Stimulated activated CD8-positive, alpha-beta memory T cell treated with anti-CD3 and anti-CD28 coated beads, Interleukin-4, amount 100 ng/mL, for 1 hour (primary cell): ENCODE results near the gene HEG1.
"Not testable (repeated sequence)": the region's sequence is repeated elsewhere in the genome, so short reads cannot be mapped to it uniquely, and the experiment has no call there.

Source experiments
- DNase-seq, 2 donors: peaks; one replicate each; pipeline ENCODE4 v3.0.0-alpha.2; 2020; ENCODE audit warnings: low read depth in 2 of 2, low spot score in 1 of 2

Gene HEG1

GRCh38 chr3:125055913-125056745, at the start of gene HEG1:
TSS of gene HEG1 (minus strand) at chr3:125055997. CDS start at chr3:125055890, 107 bp downstream.
- DNase-seq, result peak; percentile 55 to 56

- DNase-seq, result no peak
These were observed 49.3 kb upstream of the HEG1 start for GRCh38 chr3:125105116-125105515.

GRCh38 chr3:125104639-125105038, 48.8 kb upstream of the HEG1 start:
- no peak for DNase-seq

GRCh38 chr3:125103406-125103805, 47.6 kb upstream of the HEG1 start:
- no peak for DNase-seq

- DNase-seq, result no peak
These were observed 46.7 kb upstream of the HEG1 start for GRCh38 chr3:125102470-125102869.

- DNase-seq, result no peak
These were observed 43.0 kb upstream of the HEG1 start for GRCh38 chr3:125098611-125099291.

GRCh38 chr3:125090649-125091048, 34.9 kb upstream of the HEG1 start:
- no peak for DNase-seq

- no peak for DNase-seq
These were observed 32.1 kb upstream of the HEG1 start for GRCh38 chr3:125087768-125088391.

GRCh38 chr3:125085166-125085565, 29.4 kb upstream of the HEG1 start:
- DNase-seq, result no peak

GRCh38 chr3:125083776-125084175, 28.0 kb upstream of the HEG1 start:
- no peak for DNase-seq

- not testable (repeated sequence) for DNase-seq
These were observed 26.5 kb upstream of the HEG1 start for GRCh38 chr3:125082339-125082738.

- DNase-seq, result no peak
These were observed 24.3 kb upstream of the HEG1 start for GRCh38 chr3:125080077-125080476.

GRCh38 chr3:125079675-125080045, 23.9 kb upstream of the HEG1 start:
- DNase-seq, result no peak

- no peak for DNase-seq
These were observed 23.3 kb upstream of the HEG1 start for GRCh38 chr3:125078951-125079674.

- no peak for DNase-seq
These were observed 22.1 kb upstream of the HEG1 start for GRCh38 chr3:125077864-125078263.

GRCh38 chr3:125076464-125076863, 20.7 kb upstream of the HEG1 start:
- DNase-seq, result no peak

GRCh38 chr3:125075738-125076137, 19.9 kb upstream of the HEG1 start:
- no peak for DNase-seq

- DNase-seq, result no peak
These were observed 17.7 kb upstream of the HEG1 start for GRCh38 chr3:125073390-125073905.

- DNase-seq, result no peak
These were observed 17.1 kb upstream of the HEG1 start for GRCh38 chr3:125072749-125073389.

GRCh38 chr3:125072301-125072700, 16.5 kb upstream of the HEG1 start:
- DNase-seq, result no peak
